HepG2 (cell line): ENCODE measurements around the gene UBE2Q1. TPM values are rescaled to one million over a fixed set of nuclear protein-coding genes. Genes with fewer than 3 reads are reported as not detected.

Experiments used
- CREB1 ChIP-seq, 2 experiments: fragments of 450-650 bp in 1 of 2; IDR thresholded peaks; 2 replicates each; pipeline ENCODE4 v1.6.1; 2016 to 2017; ENCODE audit warnings: control low read depth in 1 of 2, mild to moderate bottlenecking in 1 of 2, missing compliant biosample characterization in 1 of 2, missing genetic modification characterization in 1 of 2
- FOXP4 ChIP-seq: sonication (generic); formaldehyde crosslinking; IDR thresholded peaks from 2 replicates; pipeline ENCODE4 v1.4.0; 2020; ENCODE audit warnings: missing genetic modification reagents
- LRRFIP1 ChIP-seq: sonication (generic); formaldehyde crosslinking; conservative IDR thresholded peaks from 2 replicates; pipeline ENCODE4 v1.4.0; 2020; ENCODE audit warnings: missing genetic modification reagents
- NPAS2 ChIP-seq: sonication (generic); formaldehyde crosslinking; IDR thresholded peaks from 2 replicates; pipeline ENCODE4 v1.8.0; 2022; ENCODE audit warnings: mild to moderate bottlenecking, missing genetic modification reagents, borderline replicate concordance
- POLR2G ChIP-seq: fragments of 200-400 bp; formaldehyde crosslinking; IDR thresholded peaks from 2 replicates; pipeline ENCODE4 v1.6.1; 2018; ENCODE audit warnings: mild to moderate bottlenecking, low read depth, low read length, moderate library complexity
- RBM22 ChIP-seq: fragments of 200-400 bp; formaldehyde crosslinking; optimal IDR thresholded peaks from 2 replicates; pipeline ENCODE3; 2017; ENCODE audit warnings: mild to moderate bottlenecking, low read length, moderate library complexity
- REL ChIP-seq: sonication (generic); formaldehyde crosslinking; conservative IDR thresholded peaks from 2 replicates; pipeline ENCODE4 v1.8.0; 2022; ENCODE audit warnings: mild to moderate bottlenecking, missing genetic modification reagents, moderate library complexity
- TEF ChIP-seq: sonication (generic); formaldehyde crosslinking; IDR thresholded peaks from 2 replicates; pipeline ENCODE4 v1.5.0; 2020; ENCODE audit warnings: missing genetic modification reagents
- ZSCAN20 ChIP-seq: sonication (generic); formaldehyde crosslinking; IDR thresholded peaks from 2 replicates; pipeline ENCODE4 v1.4.0; 2020; ENCODE audit warnings: missing genetic modification reagents, mild to moderate bottlenecking, borderline replicate concordance
- polyA plus RNA-seq, 8 experiments: library from polyadenylated mRNA; depleted of rRNA in 3 of 8; stranded (reverse) in 7 of 8; unstranded in 1 of 8; fragments of >200 nt; fragmentation: Illumina TruSeq in 4 of 8; extraction: Trizol in 4 of 8; gene quantifications; 2 replicates each; pipeline versions ENCODE4 v1.2.1 to v1.2.3, GENCODE V29; 2011 to 2016; ENCODE audit warnings: low read depth in 4 of 8, missing spikeins in 1 of 8, mixed read lengths in 1 of 8; ENCODE audit not compliant: insufficient read depth in 1 of 8
- total RNA-seq, 5 experiments: library from RNA; depleted of rRNA; stranded (reverse); fragments of >200 nt; fragmentation: Illumina TruSeq; extraction: Trizol; gene quantifications; 2 replicates each; pipeline ENCODE4 v1.2.3, GENCODE V29; 2016; ENCODE audit warnings: low read depth in 1 of 5
- TF ChIP-seq, protein P1 (sequence below): sonication (generic); formaldehyde crosslinking; IDR thresholded peaks from 2 replicates; pipeline ENCODE4 v1.5.1; 2020; ENCODE audit warnings: mild to moderate bottlenecking, missing genetic modification reagents, borderline replicate concordance
- TF ChIP-seq, protein P2 (sequence below): sonication (generic); formaldehyde crosslinking; IDR thresholded peaks from 2 replicates; pipeline ENCODE4 v1.5.1; 2020; ENCODE audit warnings: mild to moderate bottlenecking, missing genetic modification reagents

UBE2Q1 gene
- total and polyA plus RNA-seq, 2 of the 13 experiments (the other 11 are each of a cell fraction or from before 2014, with no cell fraction given) = 11.7 to 41.7 TPM

DNA sequence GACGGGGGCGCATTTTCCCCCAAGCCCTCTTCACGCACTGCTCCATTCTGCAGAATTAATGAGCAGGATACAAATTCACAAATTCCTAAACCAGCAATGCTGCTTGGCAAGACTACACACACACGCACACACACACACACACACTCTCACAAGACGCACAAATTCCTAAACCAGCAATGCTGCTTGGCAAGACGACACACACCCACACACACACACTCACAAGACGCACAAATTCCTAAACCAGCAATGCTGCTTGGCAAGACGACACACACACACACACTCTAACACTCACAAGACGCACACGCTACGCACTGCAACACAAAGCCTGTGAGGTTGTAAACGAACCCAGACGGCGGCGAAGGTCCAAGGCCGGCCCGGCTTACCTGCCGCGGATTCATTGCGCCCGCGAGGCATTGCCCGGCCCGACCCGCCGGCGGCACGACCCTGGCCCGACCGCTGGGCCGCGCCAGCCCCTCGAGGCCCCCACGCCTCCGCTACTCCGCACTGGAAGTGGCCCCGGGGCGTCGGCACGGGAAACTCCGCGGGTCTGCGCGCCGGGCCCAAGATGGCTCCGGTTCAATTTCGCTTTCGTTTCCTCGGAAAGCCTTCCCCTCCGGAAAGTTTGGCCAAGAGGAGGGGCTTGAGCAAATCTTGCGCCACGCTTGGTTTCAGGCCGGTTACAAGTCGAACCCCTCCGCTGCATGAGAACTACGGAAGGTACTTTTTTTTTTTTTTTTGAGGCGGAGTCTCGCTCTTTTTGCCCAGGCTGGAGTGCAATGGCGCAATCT, 49.3 kb upstream of the UBE2Q1 start, which contains the start of gene ADAR (continued):
- TF ChIP-seq FOXP4 (CRISPR knock-in tag) (no peak), RBM22 (no peak), ZSCAN20 (CRISPR knock-in tag) (no peak; the same call in 1 of the 2 replicates), TEF (no peak), LRRFIP1 (CRISPR knock-in tag) (no peak), REL (CRISPR knock-in tag) (peak; percentile 28), NPAS2 (CRISPR knock-in tag) (no peak), POLR2G (peak; percentile 76), CREB1 (IDR thresholded peaks at IDR 0.05) (no peak), CREB1 (CRISPR knock-in tag; IDR thresholded peaks at IDR 0.05) (no peak)
- TF ChIP-seq, protein P1, sequence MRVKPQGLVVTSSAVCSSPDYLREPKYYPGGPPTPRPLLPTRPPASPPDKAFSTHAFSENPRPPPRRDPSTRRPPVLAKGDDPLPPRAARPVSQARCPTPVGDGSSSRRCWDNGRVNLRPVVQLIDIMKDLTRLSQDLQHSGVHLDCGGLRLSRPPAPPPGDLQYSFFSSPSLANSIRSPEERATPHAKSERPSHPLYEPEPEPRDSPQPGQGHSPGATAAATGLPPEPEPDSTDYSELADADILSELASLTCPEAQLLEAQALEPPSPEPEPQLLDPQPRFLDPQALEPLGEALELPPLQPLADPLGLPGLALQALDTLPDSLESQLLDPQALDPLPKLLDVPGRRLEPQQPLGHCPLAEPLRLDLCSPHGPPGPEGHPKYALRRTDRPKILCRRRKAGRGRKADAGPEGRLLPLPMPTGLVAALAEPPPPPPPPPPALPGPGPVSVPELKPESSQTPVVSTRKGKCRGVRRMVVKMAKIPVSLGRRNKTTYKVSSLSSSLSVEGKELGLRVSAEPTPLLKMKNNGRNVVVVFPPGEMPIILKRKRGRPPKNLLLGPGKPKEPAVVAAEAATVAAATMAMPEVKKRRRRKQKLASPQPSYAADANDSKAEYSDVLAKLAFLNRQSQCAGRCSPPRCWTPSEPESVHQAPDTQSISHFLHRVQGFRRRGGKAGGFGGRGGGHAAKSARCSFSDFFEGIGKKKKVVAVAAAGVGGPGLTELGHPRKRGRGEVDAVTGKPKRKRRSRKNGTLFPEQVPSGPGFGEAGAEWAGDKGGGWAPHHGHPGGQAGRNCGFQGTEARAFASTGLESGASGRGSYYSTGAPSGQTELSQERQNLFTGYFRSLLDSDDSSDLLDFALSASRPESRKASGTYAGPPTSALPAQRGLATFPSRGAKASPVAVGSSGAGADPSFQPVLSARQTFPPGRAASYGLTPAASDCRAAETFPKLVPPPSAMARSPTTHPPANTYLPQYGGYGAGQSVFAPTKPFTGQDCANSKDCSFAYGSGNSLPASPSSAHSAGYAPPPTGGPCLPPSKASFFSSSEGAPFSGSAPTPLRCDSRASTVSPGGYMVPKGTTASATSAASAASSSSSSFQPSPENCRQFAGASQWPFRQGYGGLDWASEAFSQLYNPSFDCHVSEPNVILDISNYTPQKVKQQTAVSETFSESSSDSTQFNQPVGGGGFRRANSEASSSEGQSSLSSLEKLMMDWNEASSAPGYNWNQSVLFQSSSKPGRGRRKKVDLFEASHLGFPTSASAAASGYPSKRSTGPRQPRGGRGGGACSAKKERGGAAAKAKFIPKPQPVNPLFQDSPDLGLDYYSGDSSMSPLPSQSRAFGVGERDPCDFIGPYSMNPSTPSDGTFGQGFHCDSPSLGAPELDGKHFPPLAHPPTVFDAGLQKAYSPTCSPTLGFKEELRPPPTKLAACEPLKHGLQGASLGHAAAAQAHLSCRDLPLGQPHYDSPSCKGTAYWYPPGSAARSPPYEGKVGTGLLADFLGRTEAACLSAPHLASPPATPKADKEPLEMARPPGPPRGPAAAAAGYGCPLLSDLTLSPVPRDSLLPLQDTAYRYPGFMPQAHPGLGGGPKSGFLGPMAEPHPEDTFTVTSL (CRISPR knock-in tag) = no peak
- TF ChIP-seq, protein P2, sequence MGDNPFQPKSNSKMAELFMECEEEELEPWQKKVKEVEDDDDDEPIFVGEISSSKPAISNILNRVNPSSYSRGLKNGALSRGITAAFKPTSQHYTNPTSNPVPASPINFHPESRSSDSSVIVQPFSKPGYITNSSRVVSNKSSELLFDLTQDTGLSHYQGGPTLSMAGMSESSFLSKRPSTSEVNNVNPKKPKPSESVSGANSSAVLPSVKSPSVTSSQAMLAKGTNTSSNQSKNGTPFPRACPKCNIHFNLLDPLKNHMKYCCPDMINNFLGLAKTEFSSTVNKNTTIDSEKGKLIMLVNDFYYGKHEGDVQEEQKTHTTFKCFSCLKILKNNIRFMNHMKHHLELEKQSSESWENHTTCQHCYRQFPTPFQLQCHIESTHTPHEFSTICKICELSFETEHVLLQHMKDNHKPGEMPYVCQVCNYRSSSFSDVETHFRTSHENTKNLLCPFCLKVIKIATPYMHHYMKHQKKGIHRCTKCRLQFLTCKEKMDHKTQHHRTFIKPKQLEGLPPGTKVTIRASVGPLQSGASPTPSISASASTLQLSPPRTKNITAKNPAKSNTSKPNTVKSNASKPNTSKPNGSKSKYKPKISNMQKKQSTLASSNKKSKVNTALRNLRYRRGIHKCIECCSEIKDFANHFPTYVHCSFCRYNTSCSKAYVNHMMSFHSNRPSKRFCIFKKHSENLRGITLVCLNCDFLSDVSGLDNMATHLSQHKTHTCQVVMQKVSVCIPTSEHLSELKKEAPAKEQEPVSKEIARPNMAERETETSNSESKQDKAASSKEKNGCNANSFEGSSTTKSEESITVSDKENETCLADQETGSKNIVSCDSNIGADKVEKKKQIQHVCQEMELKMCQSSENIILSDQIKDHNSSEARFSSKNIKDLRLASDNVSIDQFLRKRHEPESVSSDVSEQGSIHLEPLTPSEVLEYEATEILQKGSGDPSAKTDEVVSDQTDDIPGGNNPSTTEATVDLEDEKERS = no peak
